Activated T-cell treated with anti-CD3 and anti-CD28 coated beads, Interleukin-2, amount 50 U/mL, for 4 hours (primary cell): ENCODE measurements around the gene DENND2A. TPM values are rescaled to one million over a fixed set of nuclear protein-coding genes. Genes with fewer than 3 reads are reported as not detected.
"Not testable (repeated sequence)": the region's sequence is repeated elsewhere in the genome, so short reads cannot be mapped to it uniquely, and the experiment has no call there.

Source experiments
- ATAC-seq, 2 donors: fragments of 200-7000 bp; cut with Tn5 transposase; one replicate each; pipeline ENCODE4 v1.10.0; 2021
- DNase-seq: peaks from one replicate; pipeline ENCODE4 v3.0.0-alpha.2; 2020
- H3K27me3 Mint-ChIP-seq: one replicate; pipeline ENCODE4 v1.8.0; 2021; ENCODE audit warnings: low read depth, mixed read lengths
- H3K36me3 Mint-ChIP-seq: one replicate; pipeline ENCODE4 v1.8.0; 2022; ENCODE audit warnings: mixed read lengths; ENCODE audit not compliant: insufficient read depth
- H3K4me1 Mint-ChIP-seq: one replicate; pipeline ENCODE4 v1.8.0; 2021; ENCODE audit warnings: low read depth, mixed read lengths
- H3K4me3 Mint-ChIP-seq: one replicate; pipeline ENCODE4 v1.8.0; 2021; ENCODE audit warnings: mild to moderate bottlenecking, moderate library complexity, mixed read lengths
- H3K9me3 Mint-ChIP-seq: one replicate; pipeline ENCODE4 v1.8.0; 2021; ENCODE audit warnings: mixed read lengths
- total RNA-seq, 3 donors: library from RNA; stranded (reverse); gene quantifications; one replicate each; pipeline ENCODE4 v1.2.1, GENCODE V29; 2021

DENND2A gene
- total RNA-seq, 3 donors from 2014 or later = not detected

- no peak for ATAC-seq
- no peak for DNase-seq
- Mint-ChIP-seq H3K27me3 (peaks cover 2% of the 10 kb centered on the region), H3K4me1 (peaks cover 5% of the 10 kb centered on the region), H3K4me3 (no peak overlapping the region), H3K9me3 (no peaks in the 10 kb centered on the region), H3K36me3 (no peaks in the 10 kb centered on the region)
Observed at GRCh38 chr7:140667476-140667875, 26.9 kb upstream of the DENND2A start.

GRCh38 chr7:140662938-140663337 lies 22.3 kb upstream of the DENND2A start:
- not testable (repeated sequence) for H3K9me3 Mint-ChIP-seq, H3K4me3 Mint-ChIP-seq, H3K27me3 Mint-ChIP-seq, ATAC-seq, H3K36me3 Mint-ChIP-seq, H3K4me1 Mint-ChIP-seq, DNase-seq

GRCh38 chr7:140661124-140661523 lies 20.5 kb upstream of the DENND2A start:
- DNase-seq (no peak), ATAC-seq (no peak)
- Mint-ChIP-seq H3K27me3 (peaks cover 4% of the 10 kb centered on the region), H3K9me3 (no peaks in the 10 kb centered on the region), H3K4me3 (no peak overlapping the region), H3K4me1 (peaks cover 10% of the 10 kb centered on the region), H3K36me3 (no peaks in the 10 kb centered on the region)

- DNase-seq = no peak
- peaks cover 4% of the 10 kb centered on the region for H3K27me3 Mint-ChIP-seq
- H3K4me3 Mint-ChIP-seq = no peak overlapping the region
- no peaks in the 10 kb centered on the region for H3K36me3 Mint-ChIP-seq
- ATAC-seq = no peak
- H3K9me3 Mint-ChIP-seq = no peaks in the 10 kb centered on the region
- peaks cover 17% of the 10 kb centered on the region for H3K4me1 Mint-ChIP-seq
Observed at GRCh38 chr7:140659856-140660255, 19.2 kb upstream of the DENND2A start.

- DNase-seq = no peak
- no peak overlapping the region for H3K4me3 Mint-ChIP-seq
- no peaks in the 10 kb centered on the region for H3K9me3 Mint-ChIP-seq
- H3K27me3 Mint-ChIP-seq = peaks cover 6% of the 10 kb centered on the region
- H3K36me3 Mint-ChIP-seq = no peaks in the 10 kb centered on the region
- no peak for ATAC-seq
- H3K4me1 Mint-ChIP-seq = peaks cover 24% of the 10 kb centered on the region
Observed at GRCh38 chr7:140657891-140658290, 17.3 kb upstream of the DENND2A start.

GRCh38 chr7:140656548-140657515 lies 16.2 kb upstream of the DENND2A start:
- Mint-ChIP-seq H3K4me3 (peak overlapping the region; percentile 76), H3K36me3 (no peaks in the 10 kb centered on the region), H3K4me1 (peaks cover 24% of the 10 kb centered on the region), H3K9me3 (no peaks in the 10 kb centered on the region), H3K27me3 (peaks cover 6% of the 10 kb centered on the region)
- ATAC-seq (peak; percentile 78 to 88), DNase-seq (no peak)

- Mint-ChIP-seq H3K9me3 (no peaks in the 10 kb centered on the region), H3K4me3 (peak overlapping the region; percentile 76), H3K27me3 (peaks cover 6% of the 10 kb centered on the region), H3K36me3 (no peaks in the 10 kb centered on the region), H3K4me1 (peaks cover 24% of the 10 kb centered on the region)
- no peak for ATAC-seq
- DNase-seq = no peak
Observed at GRCh38 chr7:140655511-140656408, 15.1 kb upstream of the DENND2A start.

GRCh38 chr7:140654661-140655060 lies 14.0 kb upstream of the DENND2A start:
- Mint-ChIP-seq H3K4me3 (no peak overlapping the region), H3K9me3 (no peaks in the 10 kb centered on the region), H3K4me1 (peaks cover 24% of the 10 kb centered on the region), H3K27me3 (peaks cover 4% of the 10 kb centered on the region), H3K36me3 (no peaks in the 10 kb centered on the region)
- ATAC-seq (no peak), DNase-seq (no peak)

GRCh38 chr7:140654109-140654387 lies 13.4 kb upstream of the DENND2A start:
- H3K4me3 Mint-ChIP-seq = no peak overlapping the region
- no peak for DNase-seq
- no peaks in the 10 kb centered on the region for H3K36me3 Mint-ChIP-seq
- H3K27me3 Mint-ChIP-seq = peaks cover 5% of the 10 kb centered on the region
- ATAC-seq = no peak
- H3K4me1 Mint-ChIP-seq = peaks cover 24% of the 10 kb centered on the region
- H3K9me3 Mint-ChIP-seq = no peaks in the 10 kb centered on the region

GRCh38 chr7:140653319-140654108 lies 12.9 kb upstream of the DENND2A start:
- Mint-ChIP-seq H3K9me3 (no peaks in the 10 kb centered on the region), H3K36me3 (no peaks in the 10 kb centered on the region), H3K27me3 (peaks cover 5% of the 10 kb centered on the region), H3K4me3 (no peak overlapping the region), H3K4me1 (peaks cover 24% of the 10 kb centered on the region)
- no peak for DNase-seq
- ATAC-seq = peak; percentile 44 to 53

- ATAC-seq = no peak
- no peaks in the 10 kb centered on the region for H3K36me3 Mint-ChIP-seq
- H3K4me1 Mint-ChIP-seq = peaks cover 12% of the 10 kb centered on the region
- no peak overlapping the region for H3K4me3 Mint-ChIP-seq
- DNase-seq = no peak
- no peaks in the 10 kb centered on the region for H3K9me3 Mint-ChIP-seq
- peaks cover 5% of the 10 kb centered on the region for H3K27me3 Mint-ChIP-seq
Observed at GRCh38 chr7:140650367-140650766, 9.8 kb upstream of the DENND2A start.

GRCh38 chr7:140649556-140650205 lies 9.1 kb upstream of the DENND2A start:
- Mint-ChIP-seq H3K4me3 (no peak overlapping the region), H3K4me1 (peaks cover 12% of the 10 kb centered on the region), H3K9me3 (no peaks in the 10 kb centered on the region), H3K36me3 (no peaks in the 10 kb centered on the region), H3K27me3 (peaks cover 6% of the 10 kb centered on the region)
- ATAC-seq (no peak), DNase-seq (no peak)

- DNase-seq = peak; percentile 22
- Mint-ChIP-seq H3K36me3 (no peaks in the 10 kb centered on the region), H3K27me3 (peaks cover 20% of the 10 kb centered on the region)
Observed at GRCh38 chr7:140646931-140647647, 6.5 kb upstream of the DENND2A start.

More at GRCh38 chr7:140646931-140647647, 6.5 kb upstream of the DENND2A start:
- H3K4me1 Mint-ChIP-seq = peaks cover 5% of the 10 kb centered on the region
- peak; percentile 71 to 80 for ATAC-seq
- H3K4me3 Mint-ChIP-seq = no peak overlapping the region
- no peaks in the 10 kb centered on the region for H3K9me3 Mint-ChIP-seq
